ENCODE data around the gene PPP2R5C. TPM values are rescaled to one million over a fixed set of nuclear protein-coding genes. Genes with fewer than 3 reads are reported as not detected.

PPP2R5C gene
- polyA plus RNA-seq, 3 donors, result 61.9 to 72.5 (median 64.0) TPM

- Mint-ChIP-seq H3K27me3 (ENCODE audit: low read depth in 3 of 3) (peaks cover 0 to 3% (median 2%) of the 10 kb centered on the region in 3 donors), H3K4me3 (no peak overlapping the region), H3K27ac (peak overlapping the region in 3 of 7 donors; percentile 41 to 48 (median 45)), H3K36me3 (peaks cover 46 to 63% of the 10 kb centered on the region in 2 donors), H3K9me3 (no peaks in the 10 kb centered on the region), H3K4me1 (peaks cover 4% of the 10 kb centered on the region)
- Histone ChIP-seq H3K9me3 (replicated peaks in 1 of 2; ENCODE audit: control insufficient read depth in 1 of 2, insufficient read depth in 1 of 2, low read length in 2 of 2) (no peaks in the 10 kb centered on the region), H4K20me1 (ENCODE audit: insufficient read depth, low read length) (no peaks in the 10 kb centered on the region), H3K79me2 (ENCODE audit: insufficient read depth, low read length) (no peaks in the 10 kb centered on the region), H3K4me1 (ENCODE audit: control insufficient read depth in 1 of 2, insufficient read depth in 2 of 2, low read length in 2 of 2) (no peaks in the 10 kb centered on the region), H3K9ac (ENCODE audit: insufficient read depth, low read length, poor library complexity, severe bottlenecking) (no peak overlapping the region), H3K4me3 (replicated peaks in 1 of 3; ENCODE audit: low read depth in 2 of 3, low read length in 3 of 3) (no peak overlapping the region), H2AFZ (ENCODE audit: insufficient read depth, low read depth, low read length, poor library complexity, severe bottlenecking) (no peak overlapping the region), H3K27me3 (ENCODE audit: control insufficient read depth in 2 of 2, insufficient read depth in 2 of 2, low read length in 2 of 2) (no peaks in the 10 kb centered on the region), H3K27ac (ENCODE audit: low read depth in 1 of 2, low read length in 2 of 2) (no peak overlapping the region), H3K36me3 (replicated peaks in 1 of 2; ENCODE audit: control insufficient read depth in 1 of 2, insufficient read depth in 2 of 2, low read length in 2 of 2) (peaks cover 37 to 77% of the 10 kb centered on the region in 2 donors), H3K4me2 (replicated peaks; ENCODE audit: extremely low read depth, low read length, poor library complexity, severe bottlenecking) (no peak overlapping the region)
- intact Hi-C loops (cut with micrococcal nuclease), result no loop called here
- 40% methylated on average over 1 of the region's 7 CpGs for WGBS (ENCODE audit: insufficient coverage)
- no peak for TF ChIP-seq CTCF (IDR thresholded peaks at IDR 0.05)
- no peak for DNase-seq
Observed at GRCh38 chr14:101922866-101923265, 161.4 kb downstream of the PPP2R5C start.

- TF ChIP-seq CTCF (IDR thresholded peaks at IDR 0.05), result no peak
- H3K4me1 ChIP-seq (ENCODE audit: control insufficient read depth in 1 of 2, insufficient read depth in 2 of 2, low read length in 2 of 2), result no peaks in the 10 kb centered on the region
- peak overlapping the region in 4 of 7 donors; percentile 13 to 78 (median 50) for H3K27ac Mint-ChIP-seq
- H3K9me3 Mint-ChIP-seq, result peaks cover 0 to 3% (median 0%) of the 10 kb centered on the region in 7 donors
- WGBS (ENCODE audit: insufficient coverage), result over 99% methylated on average over 17 of the region's 33 CpGs
- intact Hi-C loops (cut with micrococcal nuclease), result no loop called here
- H3K27ac ChIP-seq (ENCODE audit: low read depth in 1 of 2, low read length in 2 of 2), result no peak overlapping the region
- no peaks in the 10 kb centered on the region for H3K79me2 ChIP-seq (ENCODE audit: insufficient read depth, low read length)
- H3K27me3 Mint-ChIP-seq (ENCODE audit: low read depth in 3 of 3), result peaks cover 0 to 3% (median 0%) of the 10 kb centered on the region in 3 donors
- H3K36me3 Mint-ChIP-seq, result peaks cover 46 to 61% of the 10 kb centered on the region in 2 donors
- H3K9me3 ChIP-seq (replicated peaks in 1 of 2; ENCODE audit: control insufficient read depth in 1 of 2, insufficient read depth in 1 of 2, low read length in 2 of 2), result no peaks in the 10 kb centered on the region
- peaks cover 9% of the 10 kb centered on the region for H3K4me1 Mint-ChIP-seq
- H3K9ac ChIP-seq (ENCODE audit: insufficient read depth, low read length, poor library complexity, severe bottlenecking), result no peak overlapping the region
- H3K4me3 Mint-ChIP-seq, result no peak overlapping the region
- H2AFZ ChIP-seq (ENCODE audit: insufficient read depth, low read depth, low read length, poor library complexity, severe bottlenecking), result no peak overlapping the region
- peaks cover 31 to 70% of the 10 kb centered on the region in 2 donors for H3K36me3 ChIP-seq (replicated peaks in 1 of 2; ENCODE audit: control insufficient read depth in 1 of 2, insufficient read depth in 2 of 2, low read length in 2 of 2)
- no peak for DNase-seq
- no peak overlapping the region for H3K4me2 ChIP-seq (replicated peaks; ENCODE audit: extremely low read depth, low read length, poor library complexity, severe bottlenecking)
- H3K27me3 ChIP-seq (ENCODE audit: control insufficient read depth in 2 of 2, insufficient read depth in 2 of 2, low read length in 2 of 2), result no peaks in the 10 kb centered on the region
- H3K4me3 ChIP-seq (replicated peaks in 1 of 3; ENCODE audit: low read depth in 2 of 3, low read length in 3 of 3), result no peak overlapping the region
- H4K20me1 ChIP-seq (ENCODE audit: insufficient read depth, low read length), result no peaks in the 10 kb centered on the region
Observed at GRCh38 chr14:101925152-101925551, 163.6 kb downstream of the PPP2R5C start.

All from CD14-positive monocyte (primary cell).